NCI-H1417 treated with DMSO at 0.1 percent for 48 hours (cell line): ENCODE measurements around the gene DSCAML1.

Source experiments
- DNase-seq: peaks from one replicate; lab custom pipeline; 2025; lab: John Stamatoyannopoulos, UW

Gene DSCAML1

DNA sequence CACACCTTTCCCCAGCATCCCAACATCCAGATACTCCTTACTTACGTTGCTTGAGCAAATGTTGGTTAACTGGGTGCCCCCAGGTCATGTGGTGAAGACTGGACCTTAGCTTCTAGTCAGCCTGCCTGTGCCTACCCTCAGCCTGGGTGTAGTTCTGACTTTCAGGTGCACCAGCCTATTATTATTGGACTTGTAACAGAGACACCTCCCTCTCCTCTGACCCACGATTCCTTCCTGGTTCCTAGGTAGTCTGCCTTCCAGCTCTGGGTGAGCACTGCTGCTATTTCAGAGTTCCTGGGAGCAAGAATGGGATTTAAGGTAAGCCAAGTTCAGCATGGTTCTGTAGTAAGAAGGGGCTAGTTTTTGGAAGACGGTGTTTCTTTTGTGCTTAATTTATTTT is 138.2 kb downstream of the DSCAML1 start:
- DNase-seq, result no peak

DNA sequence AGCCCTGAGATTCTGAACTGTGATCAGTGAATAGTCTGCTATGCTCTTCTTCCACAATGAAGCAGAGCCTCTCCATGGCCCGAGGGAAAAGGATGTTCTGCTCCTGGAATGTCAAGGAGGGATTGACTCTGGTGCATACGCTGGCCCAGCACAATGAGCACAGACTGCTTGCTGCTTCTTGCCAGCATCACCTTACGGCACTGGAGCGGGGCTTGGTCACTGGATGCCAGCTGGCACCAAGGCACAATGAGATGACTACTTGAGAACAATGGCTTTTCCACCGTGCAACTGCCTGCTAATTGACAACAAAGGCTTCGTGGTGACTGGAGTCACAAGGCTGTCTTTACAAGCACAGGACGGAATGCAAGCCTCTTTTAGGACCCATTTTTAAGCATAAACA is 139.2 kb downstream of the DSCAML1 start:
- DNase-seq, result no peak

DNA sequence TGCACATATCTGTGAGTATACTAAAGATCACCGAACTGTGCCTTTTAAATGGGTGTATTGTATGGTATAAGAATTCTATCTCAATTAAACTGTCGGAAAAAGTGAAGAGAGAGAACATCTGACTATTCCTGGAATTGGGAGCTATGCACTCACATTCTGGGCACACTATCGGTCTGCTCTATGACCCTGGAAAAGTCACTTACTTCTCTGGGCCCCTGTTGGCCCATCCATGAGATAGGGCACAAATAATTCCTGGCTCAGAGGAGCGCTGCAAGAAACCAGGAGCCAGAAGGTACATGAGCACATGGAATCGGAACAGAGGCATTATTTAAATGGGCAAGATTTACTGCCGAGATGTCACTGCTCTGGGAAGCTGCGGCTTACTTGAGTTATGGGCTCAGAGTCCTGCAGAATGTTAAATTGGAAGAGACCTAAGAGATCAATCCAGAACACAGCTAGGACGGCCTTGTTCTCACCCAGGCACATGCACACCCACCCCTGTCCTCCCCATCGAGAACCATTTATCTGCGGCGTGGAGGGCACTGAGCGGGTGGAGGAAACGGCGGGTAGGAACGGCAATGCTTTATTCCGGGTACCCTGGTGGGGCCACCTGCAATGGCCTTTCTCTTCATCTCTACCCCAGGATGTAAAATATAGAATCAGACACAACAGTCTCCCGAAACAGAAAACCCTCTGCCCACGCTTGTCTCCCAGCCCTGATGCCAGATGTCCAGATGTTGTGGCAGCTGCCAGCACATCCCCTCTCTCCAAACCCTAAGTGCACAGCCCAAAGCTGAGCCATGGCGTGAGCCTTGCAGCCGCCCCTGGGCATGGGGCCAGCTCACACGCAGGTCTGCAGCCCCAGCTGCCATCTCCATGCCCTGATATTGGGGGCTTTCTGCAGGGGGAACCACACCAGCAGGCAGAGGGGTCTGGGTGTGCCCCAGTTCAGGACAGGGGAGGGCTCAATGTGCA is 142.4 kb downstream of the DSCAML1 start:
- DNase-seq, result no peak

DNA sequence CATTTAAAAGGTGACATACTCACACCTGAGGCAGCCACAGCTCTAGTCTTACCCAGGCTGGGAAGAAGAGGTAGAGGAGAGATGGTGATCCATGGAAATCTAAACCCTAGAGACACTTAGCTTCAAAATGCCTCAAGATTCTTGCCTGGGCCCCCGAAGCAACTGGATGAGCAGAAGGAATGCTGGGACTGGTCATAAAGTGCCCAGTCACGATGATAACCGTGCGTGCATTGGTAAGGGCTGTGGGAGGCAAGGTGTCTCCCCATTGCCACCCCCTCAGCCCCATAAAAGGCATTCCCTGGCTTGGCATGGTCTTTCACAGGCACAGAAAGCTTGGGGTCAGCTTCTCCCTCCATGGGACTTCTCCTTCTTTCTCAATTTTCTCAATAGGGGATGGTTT is 144.5 kb downstream of the DSCAML1 start:
- DNase-seq, result no peak

DNA sequence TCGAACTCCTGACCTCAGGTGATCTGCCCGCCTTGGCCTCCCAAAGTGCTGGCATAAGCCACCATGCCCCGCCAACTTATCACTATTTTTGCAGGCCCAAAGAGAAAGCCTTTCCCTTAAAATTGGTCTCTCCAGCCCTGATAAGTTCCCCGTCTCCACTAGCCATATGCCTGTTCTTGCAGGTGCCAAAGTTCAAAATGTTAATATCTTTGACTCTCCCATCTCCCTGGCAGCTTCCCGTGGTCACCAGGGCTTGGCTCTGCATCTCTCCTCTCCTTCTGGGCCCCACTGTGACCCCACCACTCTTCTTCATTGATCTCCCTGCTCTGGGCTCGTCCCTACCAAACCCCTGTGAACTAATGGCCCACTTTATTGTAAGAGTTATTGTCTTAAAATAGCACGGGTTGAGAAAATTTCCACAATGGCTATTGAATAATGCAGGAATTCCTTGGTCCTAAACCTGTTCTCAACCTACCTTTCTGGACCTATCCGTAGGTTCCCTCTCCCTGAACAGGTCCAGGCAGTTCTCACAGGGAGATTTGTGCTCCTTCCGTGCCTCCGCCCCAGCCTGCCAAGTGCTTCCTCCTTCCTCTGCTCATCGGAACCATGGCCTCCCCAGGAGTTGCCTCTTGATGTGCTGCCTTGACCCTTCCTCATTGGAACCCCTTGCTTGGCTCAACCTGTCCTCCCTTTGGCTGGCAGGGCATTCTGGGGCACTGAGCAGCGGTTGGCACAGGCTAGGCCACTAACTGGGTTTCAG is 147.5 kb downstream of the DSCAML1 start:
- DNase-seq, result no peak

DNA sequence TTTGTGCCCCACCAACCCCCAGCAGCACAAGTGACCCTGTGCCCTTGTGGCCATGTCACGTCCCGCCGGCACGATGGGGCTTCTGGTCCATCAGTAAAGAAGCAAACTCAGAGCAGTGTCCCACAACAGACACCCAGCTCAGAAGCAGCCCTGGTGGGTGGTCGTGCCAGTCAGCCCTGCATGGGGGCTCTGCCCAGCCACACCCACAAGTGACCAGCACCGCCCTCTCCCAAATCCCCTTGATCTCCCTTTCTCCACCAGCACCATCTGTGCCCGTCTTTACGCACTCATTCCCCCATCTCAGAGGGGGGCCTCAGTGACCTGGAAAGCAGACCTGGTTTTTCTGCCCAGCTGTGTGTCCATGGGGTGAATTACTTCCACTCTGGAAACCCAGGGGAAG is 149.1 kb downstream of the DSCAML1 start:
- DNase-seq, result no peak

DNA sequence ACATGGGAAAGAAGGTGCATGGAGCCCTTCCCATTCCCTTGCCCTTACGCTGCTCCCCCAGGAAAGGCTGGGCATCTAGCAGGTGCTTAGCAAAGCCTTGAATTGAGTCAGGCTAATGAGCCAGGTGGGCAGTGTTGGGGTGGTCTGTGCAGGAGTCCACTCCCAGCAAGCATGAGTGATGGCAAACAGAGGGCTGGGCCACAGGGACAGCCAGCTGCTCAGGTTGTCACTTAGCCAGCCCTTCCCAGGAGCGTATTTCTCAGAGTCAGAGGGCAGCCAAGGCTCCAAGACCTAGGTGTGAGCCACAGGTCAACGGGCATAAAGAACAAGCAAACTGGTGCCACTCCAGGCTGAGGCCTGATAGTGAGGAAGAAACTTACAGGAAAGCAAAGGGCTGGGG is 149.8 kb downstream of the DSCAML1 start:
- DNase-seq, result no peak

DNA sequence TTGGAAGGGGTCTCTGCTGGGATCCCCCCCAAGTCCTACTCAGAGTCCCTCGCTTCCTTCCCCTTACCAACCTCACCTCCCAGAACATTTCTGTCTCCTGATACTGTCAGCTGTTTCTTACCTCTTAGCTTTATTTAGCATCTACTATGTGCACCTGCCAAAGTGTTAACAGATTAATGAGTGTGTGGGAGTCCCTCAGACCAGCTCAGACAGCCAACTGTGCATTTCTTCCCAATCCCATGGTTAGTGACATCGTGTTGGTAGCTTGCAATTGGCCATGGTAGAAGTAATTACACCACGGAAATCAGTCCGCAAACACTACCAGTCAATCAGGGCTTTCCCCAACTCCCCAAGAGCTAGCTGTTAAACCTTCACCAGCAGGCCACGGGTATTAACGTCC is 150.6 kb downstream of the DSCAML1 start:
- DNase-seq, result no peak

DNA sequence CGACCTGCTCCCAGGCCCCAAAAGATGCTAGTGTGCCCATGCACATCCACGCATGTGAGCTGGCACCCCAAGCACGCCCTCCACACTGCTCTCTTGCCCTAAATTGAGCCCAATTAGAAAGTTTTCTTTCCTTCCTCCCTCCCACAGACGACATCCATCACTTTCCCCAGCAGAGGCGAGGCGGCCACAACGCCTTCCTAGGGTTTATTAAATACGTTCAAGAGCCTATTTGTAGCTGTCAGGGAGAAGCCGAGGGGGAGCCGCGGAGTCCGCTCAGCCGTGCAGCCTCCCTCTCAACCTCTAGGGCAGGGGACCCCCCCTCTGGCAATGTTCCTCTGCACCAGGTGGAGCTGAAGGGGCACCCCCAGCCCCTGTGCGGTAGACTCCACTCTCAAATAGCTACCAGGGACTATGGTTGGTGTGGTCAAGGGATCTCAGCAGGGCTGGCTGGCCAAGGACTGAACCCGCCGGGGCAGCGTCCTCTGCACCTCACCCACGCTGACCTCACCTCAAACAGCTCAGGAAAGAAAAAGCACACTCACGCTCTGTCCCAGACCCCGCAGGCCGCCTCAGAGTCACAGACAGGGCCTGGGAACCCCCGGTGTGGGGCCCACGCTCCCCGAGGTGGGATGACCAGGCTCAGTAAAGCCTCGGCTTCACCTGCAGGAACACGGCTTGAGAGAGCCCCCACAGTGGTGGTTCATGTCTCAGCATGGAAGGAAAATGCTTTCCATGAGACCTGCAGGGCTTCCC is 152.4 kb downstream of the DSCAML1 start:
- no peak for DNase-seq

DNA sequence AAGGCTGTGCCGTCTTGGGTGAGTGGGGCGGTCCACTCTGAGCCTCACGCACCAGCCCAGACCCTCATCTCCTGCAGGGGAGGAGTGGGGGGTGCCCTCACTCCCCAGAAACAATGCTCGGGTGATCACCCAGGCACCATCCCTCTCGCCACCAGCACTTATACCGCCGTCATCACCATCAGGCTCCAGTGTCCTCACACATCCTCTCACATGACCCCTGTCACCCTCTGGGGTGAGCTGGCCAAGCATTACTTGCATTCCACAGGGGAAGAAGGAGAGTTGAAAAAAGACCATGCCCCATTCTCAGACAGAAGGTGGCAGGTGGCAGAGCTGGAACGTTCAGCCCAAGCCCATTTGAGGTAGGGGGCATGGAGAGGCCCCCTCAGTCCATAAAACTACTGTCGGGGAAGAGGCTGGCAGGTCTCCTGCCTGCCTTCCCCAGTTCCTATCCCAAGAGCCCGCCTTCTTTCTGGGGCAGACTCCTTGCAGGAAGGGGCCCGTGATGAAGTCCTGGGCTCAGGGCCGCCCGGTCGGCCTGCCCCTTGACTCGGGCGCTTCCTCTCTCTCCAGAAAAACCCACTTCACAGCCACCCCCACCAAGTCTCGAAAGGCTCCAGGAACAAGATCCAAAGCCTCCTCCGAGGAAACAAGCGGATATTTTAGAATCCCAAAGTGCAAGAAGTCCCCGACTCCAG is 153.3 kb downstream of the DSCAML1 start:
- no peak for DNase-seq

DNA sequence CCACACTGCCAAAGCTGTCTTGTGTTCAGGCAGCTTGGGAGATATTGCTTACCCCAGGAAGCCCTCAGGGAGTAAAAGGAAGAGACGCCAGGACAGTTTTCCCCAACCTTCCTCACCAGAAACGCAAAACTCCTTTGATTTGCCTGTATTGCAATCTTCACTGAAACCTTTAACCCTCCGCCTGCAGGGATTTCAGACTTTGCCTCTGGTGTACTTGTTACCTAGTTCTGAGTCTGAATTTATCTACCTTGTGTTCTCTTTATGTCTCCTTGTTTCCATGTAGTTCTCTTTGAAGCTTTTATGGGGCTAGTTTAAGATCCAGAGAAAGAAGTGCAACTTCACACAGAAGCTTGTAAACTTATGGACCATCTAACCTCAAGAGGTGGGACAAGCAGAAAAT is 154.2 kb downstream of the DSCAML1 start:
- DNase-seq, result no peak

DNA sequence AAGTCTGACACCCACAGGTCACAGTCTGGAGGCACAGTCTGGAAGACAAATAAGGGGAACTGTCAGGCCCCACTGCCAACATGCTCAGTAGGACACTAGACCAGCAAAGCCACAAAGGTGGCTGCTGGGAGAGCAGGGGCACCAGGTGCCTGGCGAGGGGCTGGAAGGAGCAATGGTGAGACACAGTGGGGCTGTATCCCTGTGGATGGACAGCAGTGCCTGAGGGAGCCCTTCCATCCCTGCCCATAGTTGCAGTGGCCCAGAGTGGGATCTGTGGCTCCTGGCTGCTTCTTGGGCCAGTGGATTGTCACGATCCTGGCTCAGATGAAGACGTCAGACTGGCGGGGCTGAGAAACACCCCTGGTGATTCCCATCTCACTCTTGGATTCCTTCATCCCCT is 154.6 kb downstream of the DSCAML1 start:
- DNase-seq, result no peak

DNA sequence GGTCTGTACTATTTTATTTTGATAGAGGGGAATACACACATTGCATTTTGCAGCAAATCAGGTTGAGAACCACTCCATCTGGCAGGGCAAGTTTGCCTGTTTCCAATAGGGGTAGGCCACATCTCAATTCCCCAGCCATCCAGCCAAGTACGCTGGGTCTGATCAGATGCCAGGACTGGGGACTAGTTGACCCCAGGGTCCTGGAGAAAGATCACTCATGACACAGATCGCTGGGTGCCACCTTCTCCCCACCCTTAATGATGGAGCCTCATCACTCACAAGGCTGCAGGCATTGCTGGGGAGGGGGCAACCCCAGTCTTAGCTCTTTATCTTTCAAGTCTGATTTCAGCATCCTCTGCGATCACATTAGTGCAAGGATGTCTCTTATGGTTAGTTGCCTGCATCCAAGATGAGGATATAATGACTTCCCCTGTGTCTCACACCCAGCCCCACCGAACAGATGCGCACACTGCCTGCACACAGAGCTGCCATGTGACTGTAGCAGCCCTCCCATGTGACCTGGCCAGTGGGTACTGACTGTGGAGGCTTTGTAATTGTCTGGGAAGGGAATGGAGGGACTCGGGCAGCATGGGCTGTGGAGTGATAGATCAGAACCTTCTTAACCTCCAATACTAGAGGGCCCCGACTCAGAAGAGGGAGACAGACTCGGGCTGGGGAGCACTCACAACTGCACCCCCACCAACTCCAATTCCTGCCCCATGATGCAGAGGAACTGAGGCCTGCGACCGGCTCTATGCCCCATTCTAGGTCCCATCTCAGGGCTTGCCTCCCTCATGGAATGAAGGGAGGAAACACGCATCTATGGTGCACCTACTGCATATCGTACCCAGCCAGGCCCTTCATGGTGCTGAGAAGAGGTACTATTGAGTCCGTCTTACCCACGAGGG is 155.8 kb downstream of the DSCAML1 start:
- no peak for DNase-seq

DNA sequence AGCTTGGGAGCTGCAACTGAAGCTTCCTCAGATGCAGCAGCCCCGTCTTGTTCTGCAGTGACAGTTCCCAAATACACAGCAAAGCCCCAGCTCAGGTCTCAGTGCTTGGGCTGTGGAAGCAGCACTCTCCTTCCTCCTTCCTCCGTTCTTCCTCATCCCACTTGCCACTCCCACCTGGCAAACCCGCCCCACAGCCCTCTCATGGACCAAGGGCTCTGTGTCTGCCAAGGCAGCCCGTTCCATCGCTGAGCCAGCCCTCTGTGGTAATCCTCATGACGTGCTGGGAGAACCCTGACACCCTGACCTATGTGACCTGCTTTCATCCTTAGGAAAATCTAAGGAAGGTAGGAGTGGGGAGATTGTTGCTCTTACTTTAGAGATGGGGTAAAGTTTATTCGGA is 157.0 kb downstream of the DSCAML1 start:
- DNase-seq, result no peak

DNA sequence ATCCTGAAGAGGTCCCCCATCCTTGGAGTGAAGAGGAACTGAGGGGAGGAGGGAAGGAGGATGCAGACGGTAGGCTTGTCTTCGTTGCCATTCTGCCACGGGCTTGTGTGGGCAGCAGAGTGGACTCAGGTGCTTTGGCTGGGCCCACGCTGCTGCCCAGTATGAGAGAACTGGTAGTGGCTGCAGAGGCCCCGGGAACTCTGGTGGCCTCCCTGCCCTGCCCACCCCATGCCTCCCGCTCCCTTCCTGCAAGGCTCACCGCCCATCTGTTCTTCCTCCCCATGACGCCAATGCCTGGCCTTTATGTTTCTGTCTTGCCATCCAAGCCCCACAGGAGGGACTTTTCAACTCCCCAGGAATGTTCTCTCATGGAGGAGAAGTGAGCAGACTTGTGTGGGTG is 157.4 kb downstream of the DSCAML1 start:
- DNase-seq, result no peak

DNA sequence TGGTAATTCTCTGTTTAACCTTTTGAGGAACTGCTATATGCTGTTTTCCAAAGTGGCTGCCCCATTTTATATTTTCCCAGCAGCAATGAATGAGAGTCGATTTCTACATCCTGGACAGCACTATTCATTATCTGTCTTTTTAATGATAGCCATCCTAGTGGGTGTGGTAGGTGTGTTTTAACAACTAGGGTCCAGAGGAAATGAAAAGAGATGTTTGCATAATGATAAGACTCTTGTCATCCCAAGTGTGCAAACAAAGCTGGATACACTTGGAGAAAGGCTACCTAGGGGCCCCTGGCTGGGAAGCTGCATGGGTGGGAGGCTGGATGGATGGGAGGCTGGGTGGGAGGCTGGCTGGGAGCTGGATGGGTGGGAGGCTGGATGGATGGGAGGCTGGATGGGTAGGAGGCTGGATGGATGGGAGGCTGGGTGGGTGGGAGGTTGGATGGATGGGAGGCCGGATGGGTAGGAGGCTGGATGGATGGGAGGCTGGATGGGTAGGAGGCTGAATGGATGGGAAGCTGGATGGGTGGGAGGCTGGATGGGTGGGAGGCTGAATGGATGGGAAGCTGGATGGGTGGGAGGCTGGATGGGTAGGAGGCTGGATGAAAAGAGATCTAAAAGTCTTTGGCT is 158.0 kb downstream of the DSCAML1 start:
- no peak for DNase-seq

DNA sequence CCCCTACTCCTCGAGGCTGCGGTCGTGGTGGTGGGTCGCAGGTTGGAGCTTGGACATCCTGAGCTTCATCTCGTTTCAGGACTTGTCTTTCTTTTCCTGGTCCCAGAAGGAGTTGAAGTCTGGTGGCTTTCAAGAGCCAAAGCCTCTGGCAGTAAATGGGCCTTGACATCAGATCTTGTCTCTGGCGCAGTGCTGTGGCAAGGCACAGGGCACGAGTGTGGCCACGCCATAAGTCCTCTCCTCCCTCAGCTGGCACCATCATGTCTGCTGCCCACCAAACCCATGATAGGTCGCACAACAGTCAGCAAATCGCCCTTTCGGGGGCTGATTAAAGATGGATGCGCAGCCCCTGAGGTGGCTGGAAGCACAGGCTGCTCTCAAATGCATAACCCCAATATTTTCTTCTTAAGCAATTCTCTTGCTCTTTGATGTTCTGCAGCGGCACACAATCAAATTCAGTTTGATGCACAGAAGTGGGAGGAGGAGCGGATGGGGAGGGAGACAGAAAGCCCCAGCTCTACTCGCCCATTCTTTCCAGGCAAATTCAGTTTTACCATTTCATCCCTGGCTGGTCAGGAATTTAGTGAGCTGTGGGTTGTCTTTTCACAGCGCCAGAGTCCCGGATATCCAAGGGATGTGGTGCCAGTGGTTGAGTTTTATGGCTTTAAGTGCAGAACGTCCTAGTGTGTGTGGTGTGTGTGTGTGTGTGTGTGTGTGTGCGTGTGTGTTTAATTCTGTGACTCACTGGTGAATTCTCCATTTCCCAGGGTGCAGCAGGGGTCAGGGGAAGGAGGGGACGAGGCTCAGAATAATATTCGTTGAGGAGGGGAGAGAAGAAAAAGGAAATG is 162.0 kb downstream of the DSCAML1 start:
- DNase-seq, result no peak

DNA sequence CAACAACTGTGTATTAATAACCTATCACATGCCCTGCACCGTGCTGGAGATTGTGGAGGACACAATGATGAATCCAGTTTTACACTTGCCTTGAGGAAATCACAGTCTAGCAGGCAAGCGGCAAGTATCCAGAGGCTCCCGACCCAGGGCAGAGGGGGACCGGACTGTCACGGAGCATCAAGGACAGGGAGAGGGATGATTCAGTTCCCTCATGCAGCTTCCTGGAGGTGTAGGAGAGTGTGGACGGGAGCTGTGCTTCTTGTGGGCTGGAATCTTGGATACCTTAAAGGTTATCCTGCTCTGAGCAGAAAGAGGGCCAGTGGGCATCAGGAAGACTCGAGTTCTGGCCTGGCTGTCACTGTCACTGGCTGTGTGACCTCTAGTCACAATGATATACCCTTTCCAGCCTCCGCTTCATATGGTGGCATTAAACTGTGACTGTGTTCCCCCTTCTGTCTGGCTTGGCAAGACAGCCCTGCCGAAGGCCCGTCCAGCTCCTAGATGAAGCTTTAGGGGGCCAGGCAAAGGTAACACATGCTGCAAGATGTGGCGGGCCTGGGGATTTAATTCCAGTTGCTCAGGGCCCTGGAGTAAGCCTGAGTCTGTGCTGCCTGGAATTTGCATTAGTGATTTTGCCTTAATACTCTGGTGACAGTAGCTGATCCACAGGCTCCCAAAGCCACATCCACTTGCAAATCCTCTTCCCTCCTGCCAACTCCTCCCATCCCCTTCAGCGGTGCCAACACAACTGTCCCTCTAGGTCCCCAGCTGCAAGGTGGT is 162.8 kb downstream of the DSCAML1 start:
- DNase-seq, result no peak
